ENCODE data around the gene LPAR3. TPM values are rescaled to one million over a fixed set of nuclear protein-coding genes. Genes with fewer than 3 reads are reported as not detected.
"Not testable (repeated sequence)": the region's sequence is repeated elsewhere in the genome, so short reads cannot be mapped to it uniquely, and the experiment has no call there.

Gene LPAR3
- polyA plus RNA-seq, 2 donors, result 4.0 to 5.2 TPM

DNA sequence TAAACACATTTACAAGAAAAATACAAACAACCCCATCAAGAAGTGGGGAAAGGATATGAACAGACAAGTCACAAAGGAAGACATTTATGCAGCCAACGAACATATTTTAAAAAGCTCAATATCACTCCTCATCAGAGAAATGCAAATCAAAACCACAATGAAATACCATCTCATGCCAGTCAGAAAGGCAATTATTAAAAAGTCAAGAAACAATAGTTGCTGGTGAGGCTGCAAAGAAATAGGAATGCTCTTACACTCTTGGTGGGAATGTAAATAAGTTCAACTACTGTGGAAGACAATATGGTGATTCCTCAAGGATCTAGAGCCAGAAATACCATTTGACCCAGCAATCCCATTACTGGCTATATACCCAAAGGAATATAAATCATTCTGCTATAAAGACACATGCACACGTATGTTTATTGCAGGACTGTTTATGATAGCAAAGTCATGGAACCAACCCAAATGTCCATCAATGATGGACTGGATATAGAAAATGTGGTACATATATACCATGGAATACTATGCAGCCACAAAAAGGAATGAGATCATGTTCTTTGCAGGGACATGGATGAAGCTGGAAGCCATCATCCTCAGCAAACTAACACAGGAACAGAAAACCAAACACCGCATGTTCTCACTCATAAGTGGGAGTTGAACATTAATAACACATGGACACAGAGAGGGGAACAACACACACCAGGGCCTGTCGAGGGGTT, 15.9 kb upstream of the LPAR3 start:
- WGBS, 2 donors, result 84 to 88% methylated on average over 4 of the region's 4 CpGs
- not testable (repeated sequence) for H3K4me3 ChIP-seq (ENCODE audit: low read depth in 1 of 2, low read length in 2 of 2); H3K36me3 ChIP-seq (ENCODE audit: control insufficient read depth in 2 of 2, insufficient read depth in 2 of 2, low read length in 1 of 2); H3K27me3 ChIP-seq (ENCODE audit: control insufficient read depth in 1 of 2, insufficient read depth in 2 of 2, low read length in 2 of 2); H3K27ac ChIP-seq (ENCODE audit: low read depth in 2 of 2, low read length in 1 of 2); H3K4me1 ChIP-seq (ENCODE audit: control insufficient read depth in 2 of 2, insufficient read depth in 2 of 2, low read length in 1 of 2); H3K9me3 ChIP-seq (ENCODE audit: control insufficient read depth in 2 of 2, insufficient read depth in 1 of 2, low read depth in 1 of 2, low read length in 1 of 2)

DNA sequence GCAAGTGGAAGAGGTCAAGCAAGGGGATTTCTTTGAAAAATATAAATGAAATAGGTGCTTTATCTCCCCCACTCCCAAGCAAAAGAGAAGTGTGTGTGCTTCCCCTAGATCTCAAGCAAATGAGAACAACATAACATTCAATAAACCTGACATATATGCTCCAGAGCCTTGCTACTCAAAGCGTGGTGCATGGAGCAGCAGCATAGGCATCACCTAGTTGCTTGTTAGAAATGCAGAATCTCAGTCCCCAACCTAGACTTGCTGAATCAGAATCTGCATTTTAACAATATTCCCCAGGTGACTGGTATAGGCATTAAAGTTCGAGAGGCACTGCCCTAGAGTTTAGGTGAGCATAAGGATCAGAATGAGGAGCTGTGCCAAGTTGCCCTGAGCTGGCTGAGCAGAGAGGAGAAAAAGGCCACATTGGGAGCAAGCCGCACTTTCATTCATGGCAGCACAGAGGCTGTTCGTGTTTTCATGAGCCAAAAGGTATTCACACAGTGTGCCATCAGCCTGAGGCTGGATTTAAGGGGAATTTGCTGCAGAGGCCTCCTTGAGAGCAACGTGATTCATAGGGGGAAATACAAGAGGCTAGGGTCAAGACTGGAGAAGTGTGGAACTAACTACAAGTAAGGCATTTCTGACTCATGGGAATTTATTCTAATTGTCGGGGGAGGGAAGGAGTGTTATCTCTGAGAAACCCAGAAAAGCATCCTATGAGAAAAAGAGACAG, 14.3 kb upstream of the LPAR3 start:
- Histone ChIP-seq H3K27me3 (ENCODE audit: control insufficient read depth in 1 of 2, insufficient read depth in 2 of 2, low read length in 2 of 2) (no peaks in the 10 kb centered on the region), H3K4me1 (ENCODE audit: control insufficient read depth in 2 of 2, insufficient read depth in 2 of 2, low read length in 1 of 2) (no peaks in the 10 kb centered on the region), H3K27ac (ENCODE audit: low read depth in 2 of 2, low read length in 1 of 2) (no peak overlapping the region), H3K4me3 (ENCODE audit: low read depth in 1 of 2, low read length in 2 of 2) (no peak overlapping the region), H3K36me3 (ENCODE audit: control insufficient read depth in 2 of 2, insufficient read depth in 2 of 2, low read length in 1 of 2) (no peaks in the 10 kb centered on the region), H3K9me3 (ENCODE audit: control insufficient read depth in 2 of 2, insufficient read depth in 1 of 2, low read depth in 1 of 2, low read length in 1 of 2) (no peaks in the 10 kb centered on the region)
- 53 to 60% methylated on average over 6 of the region's 6 CpGs for WGBS, 2 donors

DNA sequence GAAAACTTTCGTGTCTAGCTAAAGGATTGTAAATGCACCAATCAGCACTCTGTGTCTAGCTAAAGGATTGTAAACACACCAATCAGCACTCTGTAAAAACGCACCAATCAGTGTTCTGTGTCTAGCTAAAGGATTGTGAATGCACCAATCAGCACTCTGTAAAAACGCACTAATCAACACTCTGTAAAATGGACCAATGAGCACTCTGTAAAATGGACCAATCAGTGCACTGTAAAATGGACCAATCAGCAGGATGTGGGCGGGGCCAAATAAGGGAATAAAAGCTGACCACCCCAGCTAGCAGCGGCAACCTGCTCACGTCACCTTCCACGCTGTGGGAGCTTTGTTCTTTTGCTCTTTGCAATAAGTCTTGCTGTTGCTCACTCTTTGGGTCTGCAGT, 9.7 kb upstream of the LPAR3 start:
- H3K4me3 ChIP-seq (ENCODE audit: low read depth in 1 of 2, low read length in 2 of 2), result not testable (repeated sequence)
- 90 to 91% methylated on average over 7 of the region's 7 CpGs for WGBS, 2 donors

DNA sequence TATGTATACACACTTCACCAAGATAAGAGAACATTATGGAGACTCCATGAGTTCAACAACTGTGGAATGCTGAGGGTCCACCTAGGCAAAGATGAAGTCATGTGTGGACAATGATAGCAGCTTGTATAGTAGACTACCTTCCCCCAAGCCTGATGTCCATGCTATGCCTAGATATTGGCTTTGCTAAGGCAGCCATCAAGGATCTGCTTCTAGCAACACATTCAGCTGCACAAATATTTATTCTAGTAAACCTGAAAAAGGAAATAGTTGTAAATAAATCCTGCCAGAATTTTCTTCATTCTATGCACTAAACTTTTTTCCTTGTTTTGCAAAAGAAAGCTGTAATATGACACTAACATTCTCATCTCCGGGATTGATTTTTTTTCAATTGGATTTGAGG, 7.0 kb upstream of the LPAR3 start:
- H3K27ac ChIP-seq (ENCODE audit: low read depth in 2 of 2, low read length in 1 of 2), result no peak overlapping the region
- no peaks in the 10 kb centered on the region for H3K27me3 ChIP-seq (ENCODE audit: control insufficient read depth in 1 of 2, insufficient read depth in 2 of 2, low read length in 2 of 2)
- no peaks in the 10 kb centered on the region for H3K36me3 ChIP-seq (ENCODE audit: control insufficient read depth in 2 of 2, insufficient read depth in 2 of 2, low read length in 1 of 2)
- no peaks in the 10 kb centered on the region for H3K9me3 ChIP-seq (ENCODE audit: control insufficient read depth in 2 of 2, insufficient read depth in 1 of 2, low read depth in 1 of 2, low read length in 1 of 2)
- no peak overlapping the region for H3K4me3 ChIP-seq (ENCODE audit: low read depth in 1 of 2, low read length in 2 of 2)
- no peaks in the 10 kb centered on the region for H3K4me1 ChIP-seq (ENCODE audit: control insufficient read depth in 2 of 2, insufficient read depth in 2 of 2, low read length in 1 of 2)
- 40 to 49% methylated on average over 1 of the region's 1 CpG for WGBS, 2 donors

More for the DNA sequence above, 9.7 kb upstream of the LPAR3 start:
- not testable (repeated sequence) for H3K27ac ChIP-seq (ENCODE audit: low read depth in 2 of 2, low read length in 1 of 2); H3K9me3 ChIP-seq (ENCODE audit: control insufficient read depth in 2 of 2, insufficient read depth in 1 of 2, low read depth in 1 of 2, low read length in 1 of 2); H3K27me3 ChIP-seq (ENCODE audit: control insufficient read depth in 1 of 2, insufficient read depth in 2 of 2, low read length in 2 of 2); H3K36me3 ChIP-seq (ENCODE audit: control insufficient read depth in 2 of 2, insufficient read depth in 2 of 2, low read length in 1 of 2); H3K4me1 ChIP-seq (ENCODE audit: control insufficient read depth in 2 of 2, insufficient read depth in 2 of 2, low read length in 1 of 2)

DNA sequence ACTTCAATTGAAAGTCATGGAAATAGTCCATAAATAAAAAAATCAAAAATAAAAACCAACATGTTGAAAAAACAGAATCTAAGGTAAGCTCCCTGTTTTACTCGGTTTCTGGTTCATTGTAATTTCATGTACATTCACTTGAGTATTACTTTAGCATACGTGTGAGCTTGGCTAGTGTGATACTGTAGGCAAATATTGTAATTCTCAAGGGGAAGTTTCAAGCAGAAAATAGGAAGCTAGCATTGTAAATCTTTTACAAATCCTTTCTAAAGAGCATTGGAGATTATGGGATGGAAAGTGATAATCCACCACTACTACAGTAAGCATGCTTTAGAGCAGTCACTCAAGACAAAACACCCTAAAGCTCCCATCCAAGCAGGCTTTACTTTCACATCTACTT, 3.3 kb upstream of the LPAR3 start:
- no peaks in the 10 kb centered on the region for H3K27me3 ChIP-seq (ENCODE audit: control insufficient read depth in 1 of 2, insufficient read depth in 2 of 2, low read length in 2 of 2)
- WGBS, 2 donors, result 76 to 84% methylated on average over 2 of the region's 2 CpGs

DNA sequence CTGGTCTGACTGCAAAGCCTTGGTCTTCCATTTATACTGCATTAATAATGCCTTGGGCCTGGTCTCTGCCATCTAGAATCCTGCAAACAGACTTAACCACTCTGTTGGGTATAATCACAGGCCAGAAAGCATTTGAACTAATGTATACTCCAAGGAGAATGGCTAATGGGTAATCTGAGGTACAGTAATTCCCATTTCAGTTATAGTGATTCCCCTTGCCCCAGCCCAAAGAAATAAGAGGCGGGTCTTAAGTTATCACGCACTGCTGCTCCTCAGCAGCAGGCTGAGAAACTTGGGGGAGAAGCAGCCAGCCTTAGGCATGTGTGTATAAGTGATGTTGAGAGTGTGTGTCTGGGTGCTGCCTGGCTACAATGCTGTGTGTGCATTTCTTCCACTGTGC, 2.4 kb downstream of the LPAR3 start:
- no peaks in the 10 kb centered on the region for H3K27me3 ChIP-seq (ENCODE audit: control insufficient read depth in 1 of 2, insufficient read depth in 2 of 2, low read length in 2 of 2)
- peak overlapping the region in 1 of 2 donors; percentile 15 for H3K27ac ChIP-seq (ENCODE audit: low read depth in 2 of 2, low read length in 1 of 2)
- H3K9me3 ChIP-seq (ENCODE audit: control insufficient read depth in 2 of 2, insufficient read depth in 1 of 2, low read depth in 1 of 2, low read length in 1 of 2), result no peaks in the 10 kb centered on the region
- H3K36me3 ChIP-seq (ENCODE audit: control insufficient read depth in 2 of 2, insufficient read depth in 2 of 2, low read length in 1 of 2), result no peaks in the 10 kb centered on the region
- WGBS, 2 donors, result 80% methylated on average over 2 of the region's 2 CpGs
- no peak overlapping the region for H3K4me3 ChIP-seq (ENCODE audit: low read depth in 1 of 2, low read length in 2 of 2)
- H3K4me1 ChIP-seq (ENCODE audit: control insufficient read depth in 2 of 2, insufficient read depth in 2 of 2, low read length in 1 of 2), result peaks cover 3% of the 10 kb centered on the region in 2 donors

More for the DNA sequence above, 3.3 kb upstream of the LPAR3 start:
- Histone ChIP-seq H3K4me1 (ENCODE audit: control insufficient read depth in 2 of 2, insufficient read depth in 2 of 2, low read length in 1 of 2) (peaks cover 0 to 3% of the 10 kb centered on the region in 2 donors), H3K9me3 (ENCODE audit: control insufficient read depth in 2 of 2, insufficient read depth in 1 of 2, low read depth in 1 of 2, low read length in 1 of 2) (no peaks in the 10 kb centered on the region), H3K27ac (ENCODE audit: low read depth in 2 of 2, low read length in 1 of 2) (no peak overlapping the region), H3K4me3 (ENCODE audit: low read depth in 1 of 2, low read length in 2 of 2) (no peak overlapping the region), H3K36me3 (ENCODE audit: control insufficient read depth in 2 of 2, insufficient read depth in 2 of 2, low read length in 1 of 2) (no peaks in the 10 kb centered on the region)

DNA sequence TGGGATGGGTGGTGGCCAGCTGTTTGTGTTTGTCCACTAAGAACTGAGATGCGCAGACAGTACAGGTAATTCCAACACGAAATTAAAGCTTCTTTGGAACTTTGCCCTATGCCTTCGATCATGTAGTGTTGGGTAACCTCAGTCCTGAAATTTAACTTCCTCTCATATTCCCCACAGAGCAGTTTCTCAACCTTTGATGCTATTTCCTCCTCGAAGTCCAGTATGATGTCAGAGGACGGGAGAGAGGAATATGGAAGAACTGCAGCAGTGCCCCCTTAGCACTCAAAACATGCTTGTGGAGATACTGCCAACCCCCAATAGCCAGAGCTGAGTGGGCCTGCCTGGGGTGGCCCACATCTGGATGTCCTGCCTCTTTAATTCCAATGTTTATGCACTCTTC, 3.6 kb downstream of the LPAR3 start:
- Histone ChIP-seq H3K36me3 (ENCODE audit: control insufficient read depth in 2 of 2, insufficient read depth in 2 of 2, low read length in 1 of 2) (no peaks in the 10 kb centered on the region), H3K27me3 (ENCODE audit: control insufficient read depth in 1 of 2, insufficient read depth in 2 of 2, low read length in 2 of 2) (no peaks in the 10 kb centered on the region), H3K4me1 (ENCODE audit: control insufficient read depth in 2 of 2, insufficient read depth in 2 of 2, low read length in 1 of 2) (peaks cover 3% of the 10 kb centered on the region in 2 donors), H3K9me3 (ENCODE audit: control insufficient read depth in 2 of 2, insufficient read depth in 1 of 2, low read depth in 1 of 2, low read length in 1 of 2) (no peaks in the 10 kb centered on the region), H3K27ac (ENCODE audit: low read depth in 2 of 2, low read length in 1 of 2) (peak overlapping the region in 1 of 2 donors; percentile 52), H3K4me3 (ENCODE audit: low read depth in 1 of 2, low read length in 2 of 2) (no peak overlapping the region)
- WGBS, 2 donors, result 60 to 69% methylated on average over 5 of the region's 5 CpGs

DNA sequence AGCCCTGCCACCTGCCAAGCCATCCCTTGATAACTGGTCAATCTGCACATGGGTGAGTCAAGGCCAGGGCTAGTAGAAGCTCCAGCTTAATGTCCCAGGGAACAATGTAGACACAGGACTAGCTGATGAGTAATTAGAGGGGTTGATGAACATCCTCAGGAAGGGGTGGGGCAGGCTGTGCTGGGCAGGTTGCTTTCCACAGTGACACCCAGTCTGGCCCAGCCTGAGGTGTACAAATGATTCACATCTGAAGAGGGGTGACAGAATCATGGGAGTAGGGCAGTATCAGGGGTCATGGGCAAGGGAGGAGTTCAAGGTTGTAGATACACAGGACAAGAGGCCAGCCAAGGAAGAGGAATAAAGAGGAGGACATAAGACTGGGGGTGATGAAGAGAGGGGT, 4.3 kb downstream of the LPAR3 start:
- Histone ChIP-seq H3K27ac (ENCODE audit: low read depth in 2 of 2, low read length in 1 of 2) (peak overlapping the region in 1 of 2 donors; percentile 57), H3K4me3 (ENCODE audit: low read depth in 1 of 2, low read length in 2 of 2) (no peak overlapping the region), H3K36me3 (ENCODE audit: control insufficient read depth in 2 of 2, insufficient read depth in 2 of 2, low read length in 1 of 2) (no peaks in the 10 kb centered on the region), H3K4me1 (ENCODE audit: control insufficient read depth in 2 of 2, insufficient read depth in 2 of 2, low read length in 1 of 2) (peaks cover 3% of the 10 kb centered on the region in 2 donors), H3K9me3 (ENCODE audit: control insufficient read depth in 2 of 2, insufficient read depth in 1 of 2, low read depth in 1 of 2, low read length in 1 of 2) (no peaks in the 10 kb centered on the region), H3K27me3 (ENCODE audit: control insufficient read depth in 1 of 2, insufficient read depth in 2 of 2, low read length in 2 of 2) (no peaks in the 10 kb centered on the region)

DNA sequence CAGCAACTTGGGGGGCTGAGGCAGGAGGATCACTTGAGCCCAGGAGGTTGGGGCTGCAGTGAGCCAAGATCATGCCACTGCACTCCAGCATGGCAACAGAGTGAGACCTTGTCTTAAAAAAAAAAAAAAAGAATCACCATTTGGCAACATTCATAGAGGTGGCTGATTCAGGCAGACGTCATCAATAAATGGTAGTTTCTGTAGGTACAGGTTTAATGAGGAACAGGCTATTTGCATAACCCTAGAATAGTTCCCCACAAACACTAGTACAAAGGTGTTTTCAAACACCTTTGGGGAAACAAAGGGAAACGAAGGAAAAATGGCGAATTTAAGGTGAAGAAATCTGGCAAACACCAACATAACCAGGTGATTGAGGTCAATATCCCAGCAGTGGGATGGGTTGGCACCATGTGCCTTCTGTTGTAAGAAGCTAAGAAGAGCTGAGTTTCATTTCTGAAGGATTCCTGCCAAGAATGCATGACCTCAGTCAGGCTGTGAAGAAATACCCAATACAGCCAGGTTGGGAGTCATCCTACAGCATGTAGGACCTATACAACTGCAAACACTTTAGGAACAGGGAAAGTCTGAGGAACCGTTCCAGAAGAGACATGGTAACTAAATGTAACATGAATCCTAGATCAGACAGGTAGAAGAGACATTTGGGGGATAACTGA, 5.6 kb downstream of the LPAR3 start:
- Histone ChIP-seq H3K36me3 (ENCODE audit: control insufficient read depth in 2 of 2, insufficient read depth in 2 of 2, low read length in 1 of 2) (no peaks in the 10 kb centered on the region), H3K4me1 (ENCODE audit: control insufficient read depth in 2 of 2, insufficient read depth in 2 of 2, low read length in 1 of 2) (peaks cover 0 to 3% of the 10 kb centered on the region in 2 donors), H3K27ac (ENCODE audit: low read depth in 2 of 2, low read length in 1 of 2) (peak overlapping the region; percentile 50 to 63), H3K4me3 (ENCODE audit: low read depth in 1 of 2, low read length in 2 of 2) (no peak overlapping the region), H3K27me3 (ENCODE audit: control insufficient read depth in 1 of 2, insufficient read depth in 2 of 2, low read length in 2 of 2) (no peaks in the 10 kb centered on the region), H3K9me3 (ENCODE audit: control insufficient read depth in 2 of 2, insufficient read depth in 1 of 2, low read depth in 1 of 2, low read length in 1 of 2) (no peaks in the 10 kb centered on the region)
- WGBS, 2 donors, result 59 to 67% methylated on average over 4 of the region's 4 CpGs

Data from esophagus (tissue), 2 donors.